Activated naive CD4-positive, alpha-beta T cell treated with Interleukin-2 at 50 U/mL for 16 hours (primary cell): ENCODE data around the gene AEBP1.

ENCODE experiments used
- DNase-seq: peaks from one replicate; pipeline ENCODE4 v3.0.0-alpha.2; 2020

AEBP1 gene

GRCh38 chr7:44158873-44159631 is 54.9 kb downstream of the AEBP1 start:
- DNase-seq = no peak

DNA sequence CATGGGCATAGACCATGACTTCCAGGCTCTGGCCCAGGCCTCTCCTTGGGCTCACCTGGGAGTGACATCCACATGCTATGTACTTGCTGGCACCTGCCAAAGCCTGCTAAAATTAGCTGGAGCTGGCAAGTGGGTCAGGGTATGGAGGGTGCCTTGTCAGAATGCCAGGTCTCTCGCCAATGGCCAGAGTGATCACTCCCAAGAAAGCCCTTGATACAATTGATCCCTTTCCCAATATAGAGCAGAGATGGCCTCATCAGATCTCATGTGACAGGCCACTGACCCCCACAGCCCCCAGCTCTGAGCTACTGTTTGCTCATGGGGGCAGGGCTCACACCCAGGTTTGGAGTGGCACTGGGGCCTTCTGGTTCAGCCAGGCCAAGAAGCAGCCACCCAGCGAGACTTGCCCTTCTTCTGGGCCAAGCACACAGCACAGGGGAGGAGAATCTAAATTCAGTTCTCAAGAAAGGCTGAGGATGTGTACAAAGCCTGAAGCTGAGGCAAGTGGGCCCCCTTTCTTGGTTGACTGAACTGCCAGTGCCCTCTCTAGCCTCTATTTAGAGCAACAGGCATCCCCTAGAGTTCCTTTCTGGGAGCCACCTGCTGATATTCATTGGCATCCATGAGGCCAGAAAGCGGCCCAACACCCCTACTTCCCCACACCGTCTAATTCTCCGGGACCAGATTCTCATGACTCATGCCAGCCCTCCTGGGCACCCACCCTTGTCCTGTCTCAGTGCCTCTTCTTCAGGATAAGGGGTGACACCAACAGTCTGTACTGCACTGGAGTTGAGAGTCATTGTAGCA is 55.9 kb downstream of the AEBP1 start:
- no peak for DNase-seq

DNA sequence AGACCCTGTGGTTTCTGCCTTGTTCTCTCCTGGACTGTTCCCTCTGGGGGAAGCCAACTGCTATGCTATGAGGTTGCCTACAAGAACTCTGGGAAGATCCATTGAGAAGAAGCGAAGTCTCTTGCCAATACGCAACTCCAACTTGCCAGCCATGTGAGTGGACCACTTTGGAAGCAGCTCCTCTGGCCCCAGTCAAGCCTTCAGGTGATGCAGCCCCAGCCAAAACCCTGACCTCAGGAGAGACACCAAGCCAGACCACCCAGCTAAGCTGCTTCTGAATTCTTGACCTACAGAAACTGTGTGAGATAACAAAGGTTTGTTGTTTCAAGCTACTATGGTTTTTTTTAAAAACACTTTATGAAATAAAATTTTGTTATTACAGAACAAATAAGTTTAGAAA is 57.2 kb downstream of the AEBP1 start:
- no peak for DNase-seq

DNA sequence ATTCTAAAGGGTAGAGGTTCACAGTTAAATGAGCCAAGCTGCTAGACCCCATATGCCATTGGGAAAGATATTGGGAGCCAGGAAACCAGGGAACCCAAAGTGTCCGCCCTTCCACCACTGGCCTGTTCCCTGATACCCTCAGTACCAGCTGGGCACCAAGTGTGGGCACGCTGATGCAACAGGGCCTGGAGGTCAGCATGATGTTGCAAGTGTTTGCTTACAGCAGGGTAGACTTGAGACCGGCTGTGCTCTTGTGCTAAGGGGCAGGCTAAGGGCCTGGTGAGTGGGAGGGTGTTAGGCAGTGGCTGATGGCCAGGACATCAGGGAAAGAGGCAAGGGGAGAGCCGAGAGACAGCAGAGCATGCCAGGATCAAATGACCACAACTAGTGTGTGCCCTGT is 58.0 kb downstream of the AEBP1 start:
- DNase-seq = no peak

- no peak for DNase-seq
Measured at GRCh38 chr7:44162785-44163395, 58.7 kb downstream of the AEBP1 start.

GRCh38 chr7:44163591-44163990 is 59.4 kb downstream of the AEBP1 start:
- no peak for DNase-seq
